ENCODE measurements around the gene HECTD3. TPM values are rescaled to one million over a fixed set of nuclear protein-coding genes. Genes with fewer than 3 reads are reported as not detected.
"Not testable (repeated sequence)": the region's sequence is repeated elsewhere in the genome, so short reads cannot be mapped to it uniquely, and the experiment has no call there.

The HECTD3 gene
- total RNA-seq, 1 experiment from 2014 or later = 16.6 TPM

GRCh38 chr1:45001576-45001975 lies 9.5 kb downstream of the HECTD3 start:
- in situ Hi-C loops (cut with HindIII; ENCODE audit: low pct_unique_long_range_greater_than_20kb, low sequenced_read_pairs); DNase-seq (ENCODE audit: low read depth): not testable (repeated sequence)

- in situ Hi-C loops (cut with HindIII; ENCODE audit: low pct_unique_long_range_greater_than_20kb, low sequenced_read_pairs) = no loop called here
- DNase-seq (ENCODE audit: low read depth) = no peak
These were observed 10.1 kb downstream of the HECTD3 start for GRCh38 chr1:45001011-45001481.

GRCh38 chr1:44999232-44999631 lies 11.9 kb downstream of the HECTD3 start:
- DNase-seq (ENCODE audit: low read depth) = no peak
- in situ Hi-C loops (cut with HindIII; ENCODE audit: low pct_unique_long_range_greater_than_20kb, low sequenced_read_pairs) = no loop called here

- in situ Hi-C loops (cut with HindIII; ENCODE audit: low pct_unique_long_range_greater_than_20kb, low sequenced_read_pairs) = no loop called here
- DNase-seq (ENCODE audit: low read depth) = no peak
These were observed 15.5 kb downstream of the HECTD3 start for GRCh38 chr1:44995467-44996238.

- DNase-seq (ENCODE audit: low read depth) = no peak
- in situ Hi-C loops (cut with HindIII; ENCODE audit: low pct_unique_long_range_greater_than_20kb, low sequenced_read_pairs) = no loop called here
These were observed 16.7 kb downstream of the HECTD3 start for GRCh38 chr1:44994309-44994898.

- in situ Hi-C loops (cut with HindIII; ENCODE audit: low pct_unique_long_range_greater_than_20kb, low sequenced_read_pairs) = no loop called here
- DNase-seq (ENCODE audit: low read depth) = no peak
These were observed 22.5 kb downstream of the HECTD3 start for GRCh38 chr1:44988531-44989156.

- no peak for DNase-seq (ENCODE audit: low read depth)
- in situ Hi-C loops (cut with HindIII; ENCODE audit: low pct_unique_long_range_greater_than_20kb, low sequenced_read_pairs) = no loop called here
These were observed 25.3 kb downstream of the HECTD3 start for GRCh38 chr1:44985747-44986359.

GRCh38 chr1:44977372-44977771 lies 33.8 kb downstream of the HECTD3 start:
- in situ Hi-C loops (cut with HindIII; ENCODE audit: low pct_unique_long_range_greater_than_20kb, low sequenced_read_pairs); DNase-seq (ENCODE audit: low read depth): not testable (repeated sequence)

- no peak for DNase-seq (ENCODE audit: low read depth)
- in situ Hi-C loops (cut with HindIII; ENCODE audit: low pct_unique_long_range_greater_than_20kb, low sequenced_read_pairs) = no loop called here
These were observed 34.9 kb downstream of the HECTD3 start for GRCh38 chr1:44976252-44976651.

- in situ Hi-C loops (cut with HindIII; ENCODE audit: low pct_unique_long_range_greater_than_20kb, low sequenced_read_pairs) = no loop called here
These were observed 37.5 kb downstream of the HECTD3 start for GRCh38 chr1:44973645-44974044.

GRCh38 chr1:44970317-44970716 lies 40.8 kb downstream of the HECTD3 start:
- no peak for DNase-seq (ENCODE audit: low read depth)
- in situ Hi-C loops (cut with HindIII; ENCODE audit: low pct_unique_long_range_greater_than_20kb, low sequenced_read_pairs) = no loop called here

More at GRCh38 chr1:44973645-44974044, 37.5 kb downstream of the HECTD3 start:
- DNase-seq (ENCODE audit: low read depth) = no peak

- no peak for DNase-seq (ENCODE audit: low read depth)
- in situ Hi-C loops (cut with HindIII; ENCODE audit: low pct_unique_long_range_greater_than_20kb, low sequenced_read_pairs) = no loop called here
These were observed 46.7 kb downstream of the HECTD3 start for GRCh38 chr1:44964396-44964795.

- in situ Hi-C loops (cut with HindIII; ENCODE audit: low pct_unique_long_range_greater_than_20kb, low sequenced_read_pairs) = no loop called here
- no peak for DNase-seq (ENCODE audit: low read depth)
These were observed 48.4 kb downstream of the HECTD3 start for GRCh38 chr1:44962729-44963128.

GRCh38 chr1:44962022-44962421 lies 49.1 kb downstream of the HECTD3 start:
- in situ Hi-C loops (cut with HindIII; ENCODE audit: low pct_unique_long_range_greater_than_20kb, low sequenced_read_pairs); DNase-seq (ENCODE audit: low read depth): not testable (repeated sequence)

GRCh38 chr1:44957566-44957965 lies 53.6 kb downstream of the HECTD3 start:
- in situ Hi-C loops (cut with HindIII; ENCODE audit: low pct_unique_long_range_greater_than_20kb, low sequenced_read_pairs); DNase-seq (ENCODE audit: low read depth): not testable (repeated sequence)

- DNase-seq (ENCODE audit: low read depth); in situ Hi-C loops (cut with HindIII; ENCODE audit: low pct_unique_long_range_greater_than_20kb, low sequenced_read_pairs): not testable (repeated sequence)
These were observed 55.0 kb downstream of the HECTD3 start for GRCh38 chr1:44956077-44956476.
